C4-2B (cell line): ENCODE data around the gene ZNF445.

ENCODE experiments used
- ZFX ChIP-seq: fragments of 450-650 bp; IDR thresholded peaks from 2 replicates; pipeline ENCODE4 v1.6.1; 2017
- TF ChIP-seq, protein P1 (sequence below): fragments of 450-650 bp; conservative IDR thresholded peaks from 2 replicates; pipeline ENCODE4 v1.5.1; 2017; ENCODE audit warnings: mild to moderate bottlenecking

DNA sequence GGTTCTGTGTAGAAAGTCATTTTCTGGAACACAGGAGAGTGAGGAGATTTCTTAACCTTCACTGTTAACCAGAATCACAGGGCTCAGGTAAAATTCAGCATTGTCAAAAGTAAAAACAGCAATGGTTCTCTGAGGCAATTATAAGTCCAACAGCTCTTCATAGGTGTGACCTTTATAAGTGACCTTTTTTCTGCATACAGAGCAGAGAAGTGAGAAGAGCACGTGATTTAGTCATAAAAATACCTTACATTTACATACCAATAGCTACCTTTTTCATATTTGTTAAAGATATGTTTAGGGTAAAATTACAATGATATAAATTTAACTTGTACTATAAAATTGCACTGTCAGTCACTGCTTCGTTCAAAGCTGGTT, 41.3 kb upstream of the ZNF445 start:
- TF ChIP-seq, protein P1, sequence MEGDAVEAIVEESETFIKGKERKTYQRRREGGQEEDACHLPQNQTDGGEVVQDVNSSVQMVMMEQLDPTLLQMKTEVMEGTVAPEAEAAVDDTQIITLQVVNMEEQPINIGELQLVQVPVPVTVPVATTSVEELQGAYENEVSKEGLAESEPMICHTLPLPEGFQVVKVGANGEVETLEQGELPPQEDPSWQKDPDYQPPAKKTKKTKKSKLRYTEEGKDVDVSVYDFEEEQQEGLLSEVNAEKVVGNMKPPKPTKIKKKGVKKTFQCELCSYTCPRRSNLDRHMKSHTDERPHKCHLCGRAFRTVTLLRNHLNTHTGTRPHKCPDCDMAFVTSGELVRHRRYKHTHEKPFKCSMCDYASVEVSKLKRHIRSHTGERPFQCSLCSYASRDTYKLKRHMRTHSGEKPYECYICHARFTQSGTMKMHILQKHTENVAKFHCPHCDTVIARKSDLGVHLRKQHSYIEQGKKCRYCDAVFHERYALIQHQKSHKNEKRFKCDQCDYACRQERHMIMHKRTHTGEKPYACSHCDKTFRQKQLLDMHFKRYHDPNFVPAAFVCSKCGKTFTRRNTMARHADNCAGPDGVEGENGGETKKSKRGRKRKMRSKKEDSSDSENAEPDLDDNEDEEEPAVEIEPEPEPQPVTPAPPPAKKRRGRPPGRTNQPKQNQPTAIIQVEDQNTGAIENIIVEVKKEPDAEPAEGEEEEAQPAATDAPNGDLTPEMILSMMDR: no peak
- TF ChIP-seq ZFX: no peak
